Measurements from ENCODE around the gene LRMDA. TPM values are rescaled to one million over a fixed set of nuclear protein-coding genes. Genes with fewer than 3 reads are reported as not detected.

Gene LRMDA
- total RNA-seq, 1 donor from 2014 or later: not detected

GRCh38 chr10:76188216-76188615, 756.8 kb downstream of the LRMDA start:
- no peak for DNase-seq

DNA sequence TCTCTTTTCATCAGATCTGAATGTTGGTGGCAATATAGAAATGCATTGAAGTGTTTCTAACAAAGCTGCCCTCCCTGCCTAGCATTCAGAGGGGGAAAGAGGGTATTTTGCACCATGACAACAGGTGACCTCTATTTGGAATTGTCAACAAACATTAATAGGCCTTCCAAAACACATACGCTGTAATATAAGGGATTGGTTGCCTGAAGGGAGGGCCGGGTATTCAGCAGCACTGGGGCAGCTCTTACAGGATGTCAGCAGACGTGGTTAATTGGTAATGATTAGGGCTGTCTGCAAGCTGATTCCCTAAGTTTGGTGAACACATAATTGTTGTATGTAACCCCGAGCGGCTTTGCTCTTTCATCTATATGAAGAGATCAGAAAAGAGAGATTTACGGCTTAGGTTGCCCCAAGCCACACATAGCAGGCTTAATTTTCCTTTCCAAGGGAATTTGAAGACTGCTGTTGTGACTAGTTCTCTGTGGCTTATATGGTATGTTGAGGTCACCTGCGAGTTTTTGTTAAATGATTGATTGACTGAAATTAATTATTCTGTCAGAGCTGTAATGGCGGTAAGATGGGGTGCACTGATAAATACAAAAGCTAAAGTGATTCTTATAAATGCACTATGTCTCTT, 759.3 kb downstream of the LRMDA start:
- POLR2A ChIA-PET: no interaction called here
- no peak for TF ChIP-seq CTCF (IDR thresholded peaks at IDR 0.05)
- H3K36me3 Mint-ChIP-seq (ENCODE audit: low read depth): no peaks in the 10 kb centered on the region
- H3K4me1 Mint-ChIP-seq: no peaks in the 10 kb centered on the region
- DNase-seq (no peak), ATAC-seq (ENCODE audit: low read depth) (no peak)
- H3K4me3 Mint-ChIP-seq: no peak overlapping the region
- intact Hi-C loops (cut with micrococcal nuclease): no loop called here
- H3K9me3 Mint-ChIP-seq: no peaks in the 10 kb centered on the region
- H3K27ac Mint-ChIP-seq: no peak overlapping the region
- CTCF ChIA-PET: no interaction called here
- no peaks in the 10 kb centered on the region for H3K27me3 Mint-ChIP-seq

More at GRCh38 chr10:76188216-76188615, 756.8 kb downstream of the LRMDA start:
- Mint-ChIP-seq H3K36me3 (ENCODE audit: low read depth) (no peaks in the 10 kb centered on the region), H3K4me3 (no peak overlapping the region), H3K27me3 (no peaks in the 10 kb centered on the region), H3K9me3 (no peaks in the 10 kb centered on the region), H3K4me1 (no peaks in the 10 kb centered on the region), H3K27ac (no peak overlapping the region)
- no peak for TF ChIP-seq CTCF (IDR thresholded peaks at IDR 0.05)
- ATAC-seq (ENCODE audit: low read depth): no peak
- POLR2A ChIA-PET: no interaction called here
- intact Hi-C loops (cut with micrococcal nuclease): no loop called here
- CTCF ChIA-PET: no interaction called here

GRCh38 chr10:76191336-76191735, 759.9 kb downstream of the LRMDA start:
- H3K4me3 Mint-ChIP-seq: no peak overlapping the region
- intact Hi-C loops (cut with micrococcal nuclease): no loop called here
- CTCF ChIA-PET: no interaction called here
- no peak for TF ChIP-seq CTCF (IDR thresholded peaks at IDR 0.05)
- H3K36me3 Mint-ChIP-seq (ENCODE audit: low read depth): no peaks in the 10 kb centered on the region
- H3K27me3 Mint-ChIP-seq: no peaks in the 10 kb centered on the region
- ATAC-seq (ENCODE audit: low read depth) (no peak), DNase-seq (no peak)
- H3K4me1 Mint-ChIP-seq: no peaks in the 10 kb centered on the region
- POLR2A ChIA-PET: no interaction called here
- H3K9me3 Mint-ChIP-seq: no peaks in the 10 kb centered on the region
- no peak overlapping the region for H3K27ac Mint-ChIP-seq

DNA sequence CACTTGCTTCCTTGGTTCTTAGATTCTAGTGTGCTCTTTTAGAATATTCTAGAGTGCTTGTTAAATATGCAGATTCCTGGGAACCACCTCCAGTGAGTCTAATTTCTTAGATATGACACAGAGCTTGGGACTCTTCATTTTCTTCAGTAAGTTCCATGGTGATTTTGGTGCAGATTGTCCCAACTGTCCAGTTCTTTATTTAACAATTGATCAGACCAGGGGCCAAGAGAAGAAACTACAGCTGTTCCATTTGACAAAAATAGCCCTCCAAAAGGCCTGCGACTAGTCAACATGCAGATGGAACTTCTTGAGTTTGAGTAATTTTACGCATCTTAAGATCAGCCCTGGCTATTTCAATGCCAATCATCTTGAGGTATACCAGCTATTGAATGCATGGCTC, 760.7 kb downstream of the LRMDA start:
- Mint-ChIP-seq H3K4me3 (no peak overlapping the region), H3K27me3 (no peaks in the 10 kb centered on the region), H3K4me1 (no peaks in the 10 kb centered on the region), H3K27ac (no peak overlapping the region), H3K36me3 (ENCODE audit: low read depth) (no peaks in the 10 kb centered on the region), H3K9me3 (no peaks in the 10 kb centered on the region)
- intact Hi-C loops (cut with micrococcal nuclease): no loop called here
- TF ChIP-seq CTCF (IDR thresholded peaks at IDR 0.05): no peak
- no peak for DNase-seq
- CTCF ChIA-PET: no interaction called here
- POLR2A ChIA-PET: no interaction called here
- ATAC-seq (ENCODE audit: low read depth): no peak

GRCh38 chr10:76192694-76193320, 761.4 kb downstream of the LRMDA start:
- intact Hi-C loops (cut with micrococcal nuclease): no loop called here
- H3K4me1 Mint-ChIP-seq: no peaks in the 10 kb centered on the region
- TF ChIP-seq CTCF (IDR thresholded peaks at IDR 0.05): no peak
- H3K27me3 Mint-ChIP-seq: no peaks in the 10 kb centered on the region
- POLR2A ChIA-PET: no interaction called here
- H3K27ac Mint-ChIP-seq: no peak overlapping the region
- no peaks in the 10 kb centered on the region for H3K36me3 Mint-ChIP-seq (ENCODE audit: low read depth)
- CTCF ChIA-PET: no interaction called here
- ATAC-seq (ENCODE audit: low read depth): no peak
- DNase-seq: no peak
- no peaks in the 10 kb centered on the region for H3K9me3 Mint-ChIP-seq
- no peak overlapping the region for H3K4me3 Mint-ChIP-seq

Measured in activated B cell treated with CpG ODN at 0.5 μM for 24 hours (primary cell).